Fibroblast of lung (primary cell): ENCODE data around the gene KIAA0319L.

Source experiments
- CTCF ChIP-seq, 2 donors: IDR thresholded peaks in 1 of 2; conservative IDR thresholded peaks in 1 of 2; 1 replicate in 1 of 2; 2 replicates in 1 of 2; pipeline ENCODE4 v1.5.1; 2011 to 2012; ENCODE audit warnings: low read length in 2 of 2, control low read depth in 1 of 2, inconsistent platforms in 1 of 2, low read depth in 1 of 2, mild to moderate bottlenecking in 1 of 2
- EZH2 ChIP-seq: IDR thresholded peaks from 2 replicates; pipeline ENCODE4 v1.5.1; 2012; ENCODE audit warnings: low read length, control low read depth, mild to moderate bottlenecking; ENCODE audit errors: missing control alignments

GRCh38 chr1:35563166-35563565, 6.0 kb upstream of the KIAA0319L start:
- TF ChIP-seq CTCF (conservative IDR thresholded peaks at IDR 0.05 in 1 of 2, IDR thresholded peaks at IDR 0.05 in 1 of 2; ENCODE audit: low read depth in 1 of 2, low read length in 2 of 2) = no peak
- no peak for TF ChIP-seq EZH2
